ENCODE data around the gene ETS1. TPM values are rescaled to one million over a fixed set of nuclear protein-coding genes. Genes with fewer than 3 reads are reported as not detected.

The ETS1 gene
- total and polyA plus RNA-seq, 5 donors from 2014 or later, result 489 to 1,033 (median 577) TPM

GRCh38 chr11:128588093-128588492 lies 735 bp upstream of the ETS1 start:
- peaks cover 0 to 3% (median 0%) of the 10 kb centered on the region in 7 donors for H3K9me3 Mint-ChIP-seq
- no peaks in the 10 kb centered on the region for H3K36me3 Mint-ChIP-seq
- no peaks in the 10 kb centered on the region for H3K9me3 ChIP-seq (ENCODE audit: control insufficient read depth in 2 of 2, low read length in 2 of 2)
- no peak overlapping the region for H3K27ac Mint-ChIP-seq
- no peaks in the 10 kb centered on the region for H3K36me3 ChIP-seq (ENCODE audit: control insufficient read depth, insufficient read depth, low read length)
- H3K4me1 ChIP-seq (ENCODE audit: control insufficient read depth, insufficient read depth, low read length, poor library complexity, severe bottlenecking), result no peaks in the 10 kb centered on the region
- no peak overlapping the region for H3K4me3 Mint-ChIP-seq
- H3K4me1 Mint-ChIP-seq, result peaks cover 5 to 23% (median 21%) of the 10 kb centered on the region in 4 donors
- H3K4me3 ChIP-seq (ENCODE audit: low read depth, low read length), result no peak overlapping the region
- H3K27ac ChIP-seq (ENCODE audit: insufficient read depth, low read length, poor library complexity, severe bottlenecking), result no peak overlapping the region
- ATAC-seq (ENCODE audit: low read depth in 2 of 2) (no peak), DNase-seq (no peak)
- H3K27me3 ChIP-seq (ENCODE audit: control insufficient read depth, insufficient read depth, low read length), result no peaks in the 10 kb centered on the region
- peaks cover 10% of the 10 kb centered on the region for H3K27me3 Mint-ChIP-seq

GRCh38 chr11:128586689-128587088 lies 669 bp downstream of the ETS1 start:
- Histone ChIP-seq H3K9me3 (ENCODE audit: control insufficient read depth in 2 of 2, low read length in 2 of 2) (no peaks in the 10 kb centered on the region), H3K27ac (ENCODE audit: insufficient read depth, low read length, poor library complexity, severe bottlenecking) (no peak overlapping the region), H3K4me3 (ENCODE audit: low read depth, low read length) (no peak overlapping the region), H3K36me3 (ENCODE audit: control insufficient read depth, insufficient read depth, low read length) (no peaks in the 10 kb centered on the region), H3K27me3 (ENCODE audit: control insufficient read depth, insufficient read depth, low read length) (no peaks in the 10 kb centered on the region), H3K4me1 (ENCODE audit: control insufficient read depth, insufficient read depth, low read length, poor library complexity, severe bottlenecking) (peaks cover 3% of the 10 kb centered on the region)
- Mint-ChIP-seq H3K36me3 (no peaks in the 10 kb centered on the region), H3K27ac (no peak overlapping the region), H3K4me3 (no peak overlapping the region), H3K4me1 (peaks cover 0 to 36% (median 26%) of the 10 kb centered on the region in 4 donors), H3K27me3 (peaks cover 10% of the 10 kb centered on the region), H3K9me3 (peaks cover 0 to 3% (median 0%) of the 10 kb centered on the region in 7 donors)
- DNase-seq, result no peak
- ATAC-seq (ENCODE audit: low read depth in 2 of 2), result no peak

- no peaks in the 10 kb centered on the region for H3K36me3 ChIP-seq (ENCODE audit: control insufficient read depth, insufficient read depth, low read length)
- H3K4me3 ChIP-seq (ENCODE audit: low read depth, low read length), result no peak overlapping the region
- H3K9me3 ChIP-seq (ENCODE audit: control insufficient read depth in 2 of 2, low read length in 2 of 2), result no peaks in the 10 kb centered on the region
- no peak for DNase-seq
- peaks cover 3% of the 10 kb centered on the region for H3K4me1 ChIP-seq (ENCODE audit: control insufficient read depth, insufficient read depth, low read length, poor library complexity, severe bottlenecking)
- ATAC-seq (ENCODE audit: low read depth in 2 of 2), result no peak
- H3K27ac ChIP-seq (ENCODE audit: insufficient read depth, low read length, poor library complexity, severe bottlenecking), result no peak overlapping the region
- no peak overlapping the region for H3K4me3 Mint-ChIP-seq
- H3K27ac Mint-ChIP-seq, result no peak overlapping the region
- H3K27me3 ChIP-seq (ENCODE audit: control insufficient read depth, insufficient read depth, low read length), result no peaks in the 10 kb centered on the region
- H3K9me3 Mint-ChIP-seq, result peaks cover 0 to 3% (median 0%) of the 10 kb centered on the region in 7 donors
- peaks cover 10 to 46% (median 35%) of the 10 kb centered on the region in 4 donors for H3K4me1 Mint-ChIP-seq
- H3K27me3 Mint-ChIP-seq, result peaks cover 10% of the 10 kb centered on the region
- no peaks in the 10 kb centered on the region for H3K36me3 Mint-ChIP-seq
These were observed 1.7 kb downstream of the ETS1 start for GRCh38 chr11:128585498-128586238.

GRCh38 chr11:128584253-128584652 lies 3.1 kb downstream of the ETS1 start:
- H3K27me3 ChIP-seq (ENCODE audit: control insufficient read depth, insufficient read depth, low read length), result no peaks in the 10 kb centered on the region

GRCh38 chr11:128582496-128583366 lies 4.6 kb downstream of the ETS1 start:
- H3K27ac Mint-ChIP-seq, result peak overlapping the region in 2 of 3 donors; percentile 26 to 47
- peaks cover 20 to 64% (median 48%) of the 10 kb centered on the region in 4 donors for H3K4me1 Mint-ChIP-seq
- Histone ChIP-seq H3K27me3 (ENCODE audit: control insufficient read depth, insufficient read depth, low read length) (no peaks in the 10 kb centered on the region), H3K27ac (ENCODE audit: insufficient read depth, low read length, poor library complexity, severe bottlenecking) (no peak overlapping the region), H3K4me3 (ENCODE audit: low read depth, low read length) (no peak overlapping the region), H3K36me3 (ENCODE audit: control insufficient read depth, insufficient read depth, low read length) (no peaks in the 10 kb centered on the region), H3K9me3 (ENCODE audit: control insufficient read depth in 2 of 2, low read length in 2 of 2) (no peaks in the 10 kb centered on the region), H3K4me1 (ENCODE audit: control insufficient read depth, insufficient read depth, low read length, poor library complexity, severe bottlenecking) (peaks cover 19% of the 10 kb centered on the region)
- H3K9me3 Mint-ChIP-seq, result no peaks in the 10 kb centered on the region
- H3K4me3 Mint-ChIP-seq, result peak overlapping the region in 2 of 4 donors; percentile 71 to 77
- no peaks in the 10 kb centered on the region for H3K36me3 Mint-ChIP-seq
- DNase-seq (no peak), ATAC-seq (ENCODE audit: low read depth in 2 of 2) (no peak)
- peaks cover 10% of the 10 kb centered on the region for H3K27me3 Mint-ChIP-seq

More at GRCh38 chr11:128584253-128584652, 3.1 kb downstream of the ETS1 start:
- H3K4me3 Mint-ChIP-seq, result no peak overlapping the region
- peak overlapping the region in 1 of 3 donors; percentile 14 for H3K27ac Mint-ChIP-seq
- no peaks in the 10 kb centered on the region for H3K36me3 Mint-ChIP-seq
- H3K4me1 Mint-ChIP-seq, result peaks cover 20 to 60% (median 48%) of the 10 kb centered on the region in 4 donors
- ATAC-seq (ENCODE audit: low read depth in 2 of 2) (no peak), DNase-seq (no peak)
- Histone ChIP-seq H3K4me1 (ENCODE audit: control insufficient read depth, insufficient read depth, low read length, poor library complexity, severe bottlenecking) (peaks cover 17% of the 10 kb centered on the region), H3K9me3 (ENCODE audit: control insufficient read depth in 2 of 2, low read length in 2 of 2) (no peaks in the 10 kb centered on the region), H3K27ac (ENCODE audit: insufficient read depth, low read length, poor library complexity, severe bottlenecking) (no peak overlapping the region), H3K4me3 (ENCODE audit: low read depth, low read length) (no peak overlapping the region), H3K36me3 (ENCODE audit: control insufficient read depth, insufficient read depth, low read length) (no peaks in the 10 kb centered on the region)
- H3K27me3 Mint-ChIP-seq, result peaks cover 10% of the 10 kb centered on the region
- no peaks in the 10 kb centered on the region for H3K9me3 Mint-ChIP-seq

GRCh38 chr11:128581561-128582272 lies 5.6 kb downstream of the ETS1 start:
- Histone ChIP-seq H3K4me1 (ENCODE audit: control insufficient read depth, insufficient read depth, low read length, poor library complexity, severe bottlenecking) (peaks cover 19% of the 10 kb centered on the region), H3K4me3 (ENCODE audit: low read depth, low read length) (no peak overlapping the region), H3K27ac (ENCODE audit: insufficient read depth, low read length, poor library complexity, severe bottlenecking) (no peak overlapping the region), H3K36me3 (ENCODE audit: control insufficient read depth, insufficient read depth, low read length) (no peaks in the 10 kb centered on the region), H3K27me3 (ENCODE audit: control insufficient read depth, insufficient read depth, low read length) (no peaks in the 10 kb centered on the region), H3K9me3 (ENCODE audit: control insufficient read depth in 2 of 2, low read length in 2 of 2) (no peaks in the 10 kb centered on the region)
- no peaks in the 10 kb centered on the region for H3K36me3 Mint-ChIP-seq
- peaks cover 10% of the 10 kb centered on the region for H3K27me3 Mint-ChIP-seq
- ATAC-seq (ENCODE audit: low read depth in 2 of 2) (no peak), DNase-seq (no peak)
- no peaks in the 10 kb centered on the region for H3K9me3 Mint-ChIP-seq
- no peak overlapping the region for H3K27ac Mint-ChIP-seq
- peaks cover 20 to 67% (median 50%) of the 10 kb centered on the region in 4 donors for H3K4me1 Mint-ChIP-seq
- H3K4me3 Mint-ChIP-seq, result no peak overlapping the region

GRCh38 chr11:128580612-128581011 lies 6.7 kb downstream of the ETS1 start:
- peak overlapping the region in 1 of 4 donors; percentile 47 for H3K4me3 Mint-ChIP-seq
- no peaks in the 10 kb centered on the region for H3K27me3 ChIP-seq (ENCODE audit: control insufficient read depth, insufficient read depth, low read length)
- H3K4me1 Mint-ChIP-seq, result peaks cover 20 to 62% (median 41%) of the 10 kb centered on the region in 4 donors
- peaks cover 7% of the 10 kb centered on the region for H3K27me3 Mint-ChIP-seq
- ATAC-seq (ENCODE audit: low read depth in 2 of 2), result peak in 1 of 2 donors; percentile 36
- no peaks in the 10 kb centered on the region for H3K36me3 Mint-ChIP-seq
- H3K27ac ChIP-seq (ENCODE audit: insufficient read depth, low read length, poor library complexity, severe bottlenecking), result no peak overlapping the region
- peak overlapping the region; percentile 28 for H3K4me3 ChIP-seq (ENCODE audit: low read depth, low read length)
- no peaks in the 10 kb centered on the region for H3K9me3 Mint-ChIP-seq
- no peaks in the 10 kb centered on the region for H3K9me3 ChIP-seq (ENCODE audit: control insufficient read depth in 2 of 2, low read length in 2 of 2)
- DNase-seq, result peak in 1 of 3 donors; percentile 55
- H3K36me3 ChIP-seq (ENCODE audit: control insufficient read depth, insufficient read depth, low read length), result no peaks in the 10 kb centered on the region
- H3K4me1 ChIP-seq (ENCODE audit: control insufficient read depth, insufficient read depth, low read length, poor library complexity, severe bottlenecking), result peaks cover 19% of the 10 kb centered on the region
- peak overlapping the region in 2 of 3 donors; percentile 2 to 86 for H3K27ac Mint-ChIP-seq

Data from CD4-positive, CD25-positive, alpha-beta regulatory T cell (primary cell).